Fibroblast of skin of back (primary cell): ENCODE data around the gene TBC1D8.

Experiments
- DNase-seq: peaks from one replicate; pipeline ENCODE4 v3.0.0-alpha.2; 2013

The TBC1D8 gene

DNA sequence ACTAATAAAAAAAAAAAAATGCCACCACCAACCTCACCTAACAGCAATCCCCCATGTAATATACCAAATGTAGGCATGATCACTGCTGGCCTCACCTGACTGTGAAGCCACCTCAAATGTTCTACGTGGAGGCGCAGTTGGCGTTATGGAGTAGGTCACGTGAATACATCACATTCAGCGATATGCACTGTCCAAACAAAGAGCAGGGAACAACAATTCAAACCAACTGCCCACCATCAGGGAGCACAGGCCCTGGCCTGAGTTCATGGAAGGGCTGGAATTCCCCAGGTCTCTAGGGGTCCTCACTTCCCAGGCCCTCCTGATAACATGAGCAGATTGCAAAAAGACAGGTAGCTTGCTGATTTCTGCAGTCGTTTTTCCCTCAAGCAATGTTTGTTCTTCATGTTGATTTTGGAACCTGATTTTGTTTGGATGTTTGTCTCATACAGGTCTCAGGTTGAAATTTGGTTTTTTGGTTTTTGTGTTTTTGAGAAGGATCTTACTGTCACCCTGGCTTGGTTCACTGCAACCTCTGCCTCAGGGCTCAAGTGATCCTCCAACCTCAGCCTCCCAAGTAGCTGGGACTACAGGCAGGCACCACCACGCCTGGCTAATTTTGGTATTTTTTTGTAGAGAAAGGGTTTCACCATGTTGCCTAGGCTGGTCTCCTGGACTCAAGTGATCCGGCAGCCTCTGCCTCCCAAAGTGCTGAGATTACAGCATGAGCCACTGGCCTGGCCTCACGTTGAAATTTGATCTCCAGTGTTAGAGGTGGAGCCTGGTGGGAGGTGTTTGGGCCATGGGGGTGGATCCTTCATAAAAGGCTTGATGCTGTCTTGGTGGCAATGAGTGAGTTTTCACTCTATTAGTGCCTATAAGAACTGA lies 15.5 kb downstream of the TBC1D8 start:
- DNase-seq: no peak

DNA sequence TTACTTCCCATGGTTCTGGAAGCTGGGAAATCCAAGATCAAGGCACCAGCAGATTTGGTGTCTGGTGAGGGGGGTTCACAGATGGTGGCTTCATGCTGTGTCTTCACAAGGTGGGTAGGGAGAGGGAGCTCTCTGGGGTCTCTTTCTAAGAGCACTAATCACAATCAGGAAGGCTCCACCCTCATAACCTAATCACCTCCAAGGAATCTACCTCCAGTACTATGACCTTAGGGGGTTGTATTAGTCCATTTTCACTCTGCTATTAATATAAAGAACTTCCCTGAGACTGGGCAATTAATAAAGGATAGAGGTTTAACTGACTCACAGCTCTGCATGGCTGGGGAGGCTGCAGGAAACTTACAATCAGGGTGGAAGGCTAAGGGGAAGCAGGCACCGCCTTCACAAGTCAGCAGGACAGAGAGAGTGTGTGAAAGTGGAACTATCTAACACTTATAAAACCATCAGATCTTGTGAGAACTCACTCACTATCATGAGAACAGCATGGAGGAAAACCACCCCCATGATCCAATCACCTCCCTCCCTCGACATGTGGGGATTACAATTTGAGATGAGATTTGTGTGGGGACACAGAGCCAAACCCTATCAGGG lies 17.6 kb downstream of the TBC1D8 start:
- no peak for DNase-seq

DNA sequence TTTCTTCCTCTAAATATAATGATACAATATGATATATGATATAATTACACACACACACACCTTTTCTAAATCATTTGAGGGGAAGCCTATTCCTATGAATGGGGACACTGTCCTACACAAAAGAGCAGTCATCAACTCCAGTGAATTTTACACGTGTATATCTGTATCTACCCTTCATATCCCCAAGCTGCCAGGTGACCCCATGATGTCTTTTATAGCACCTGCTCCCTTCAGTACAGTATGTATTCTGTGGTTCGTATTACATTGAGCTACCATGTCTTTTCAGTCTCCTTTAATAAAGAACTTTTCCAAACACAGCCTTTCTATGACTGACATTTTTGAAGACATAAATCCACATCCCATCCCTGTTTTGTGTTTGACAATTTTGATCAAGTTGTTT lies 19.0 kb downstream of the TBC1D8 start:
- DNase-seq: no peak

DNA sequence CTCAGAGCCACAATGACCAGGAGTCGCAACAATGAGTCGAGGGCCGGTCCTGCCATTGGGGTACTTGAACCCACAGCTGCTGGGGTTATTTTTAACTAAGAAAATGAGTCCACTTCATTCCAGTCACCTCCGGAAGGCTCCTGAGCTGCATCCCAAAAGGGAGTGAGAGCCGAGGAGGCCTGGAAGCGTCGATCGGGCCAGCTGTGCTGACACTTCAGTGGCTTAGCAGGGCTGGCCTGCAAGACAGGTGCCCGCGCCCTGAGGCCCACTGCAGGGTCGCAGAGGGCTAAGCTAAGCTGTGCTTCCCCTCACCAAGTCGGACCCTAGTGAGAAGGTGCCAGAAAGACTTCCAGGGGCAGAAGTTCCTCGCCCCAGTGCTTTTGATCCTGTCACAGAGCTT lies 21.1 kb downstream of the TBC1D8 start:
- no peak for DNase-seq

DNA sequence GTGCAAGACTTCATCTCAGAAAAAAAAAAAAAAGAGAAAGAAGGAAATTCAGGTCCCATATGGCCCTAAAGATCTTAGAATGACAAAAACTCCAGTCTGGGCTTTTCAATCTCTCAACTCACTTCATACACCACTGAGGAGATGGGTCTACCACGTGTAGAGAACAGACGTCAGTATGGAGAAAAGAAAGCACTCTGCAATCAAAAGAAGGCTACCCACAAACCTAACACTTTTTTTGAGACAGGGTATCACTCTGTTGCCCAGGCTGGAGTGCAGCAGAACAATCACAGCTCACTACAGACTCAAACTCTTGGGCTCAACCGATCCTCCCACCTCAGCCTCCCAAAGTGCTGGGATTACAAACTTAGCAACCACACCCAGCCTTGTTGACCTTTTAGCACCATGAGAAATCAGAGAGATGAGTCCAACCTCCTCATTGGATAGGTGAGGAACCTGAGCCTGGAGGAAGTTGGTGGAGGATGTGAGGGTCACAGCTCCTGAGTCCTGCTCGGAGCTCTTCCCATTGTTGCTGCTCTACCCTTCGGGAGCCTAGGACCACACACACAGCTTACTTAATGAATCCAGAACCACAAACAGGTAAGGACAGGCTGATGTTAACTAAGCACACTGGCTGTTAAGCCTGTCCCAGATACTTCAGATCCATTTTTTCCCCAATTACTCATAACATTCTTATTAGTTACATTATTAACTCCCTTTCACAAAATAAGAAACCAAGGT lies 23.7 kb downstream of the TBC1D8 start:
- no peak for DNase-seq

DNA sequence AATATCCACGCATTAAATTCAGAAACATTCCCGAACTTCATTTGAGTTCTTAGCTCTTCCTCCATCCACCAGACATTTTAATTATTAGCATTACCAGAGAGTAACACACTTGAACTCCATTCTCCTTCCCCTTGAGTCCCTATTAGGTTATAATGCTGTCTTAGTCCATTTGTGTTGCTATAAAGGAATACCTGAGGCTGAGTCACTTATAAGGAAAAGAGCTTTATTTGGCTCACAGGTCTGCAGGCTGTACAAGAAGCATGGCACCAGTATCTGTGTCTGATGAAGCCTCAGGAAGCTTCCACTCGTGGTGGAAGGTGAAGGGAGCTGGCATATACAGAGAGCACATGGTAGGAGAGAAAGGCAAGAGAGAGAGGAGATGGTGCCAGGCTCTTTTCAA lies 25.4 kb downstream of the TBC1D8 start:
- DNase-seq: no peak

DNA sequence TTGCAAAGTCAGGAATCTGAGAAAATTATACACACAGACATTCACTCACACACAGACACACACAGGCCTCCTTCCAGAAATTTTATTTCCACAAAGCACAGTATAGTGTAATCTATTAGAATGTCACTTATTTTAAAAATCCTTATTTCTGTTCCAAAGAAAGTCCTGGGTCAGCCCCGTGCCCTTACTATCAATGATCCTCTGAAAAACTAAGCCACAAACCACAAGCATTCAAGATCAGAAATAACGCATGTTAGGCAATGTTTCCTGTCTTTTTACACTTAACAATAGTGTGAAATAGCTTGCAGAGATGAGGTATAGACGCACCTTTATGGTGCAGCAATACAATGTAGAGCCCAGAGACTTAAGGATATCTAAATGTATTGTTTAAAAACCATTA lies 25.8 kb downstream of the TBC1D8 start:
- DNase-seq: no peak

DNA sequence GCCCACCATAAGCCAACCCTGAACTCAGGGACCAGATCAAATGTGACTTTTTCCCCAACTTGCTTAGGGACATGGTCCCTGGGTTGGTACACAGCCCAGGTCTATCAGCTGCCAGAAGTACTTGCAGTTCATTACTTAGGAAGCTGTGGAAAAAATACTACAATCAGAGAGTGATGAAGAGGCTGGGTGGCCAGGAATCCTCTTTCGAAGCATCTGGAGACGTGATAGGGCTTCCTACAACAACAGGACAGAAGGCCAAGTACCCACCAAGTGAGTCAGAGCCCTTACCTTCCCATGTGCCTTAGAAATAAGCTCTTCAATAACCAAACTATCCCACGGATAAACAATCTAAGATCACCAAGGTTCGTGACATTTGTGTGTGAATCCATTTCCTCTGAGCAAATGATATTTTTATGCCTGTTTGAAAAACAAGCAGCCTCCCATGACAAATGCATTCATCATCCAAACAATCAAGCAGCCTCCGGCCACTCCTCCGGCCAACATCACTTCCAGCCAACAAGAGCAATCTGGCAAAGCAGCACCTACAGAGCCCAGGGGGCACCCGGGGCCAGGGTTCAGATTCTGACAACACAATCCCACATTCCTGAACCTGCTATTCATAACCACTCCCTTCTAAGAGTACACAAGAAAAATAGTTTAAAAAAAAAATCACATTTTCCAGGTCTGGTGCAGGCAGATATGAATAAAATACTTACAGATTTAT lies 26.4 kb downstream of the TBC1D8 start:
- peak; percentile 79 for DNase-seq

DNA sequence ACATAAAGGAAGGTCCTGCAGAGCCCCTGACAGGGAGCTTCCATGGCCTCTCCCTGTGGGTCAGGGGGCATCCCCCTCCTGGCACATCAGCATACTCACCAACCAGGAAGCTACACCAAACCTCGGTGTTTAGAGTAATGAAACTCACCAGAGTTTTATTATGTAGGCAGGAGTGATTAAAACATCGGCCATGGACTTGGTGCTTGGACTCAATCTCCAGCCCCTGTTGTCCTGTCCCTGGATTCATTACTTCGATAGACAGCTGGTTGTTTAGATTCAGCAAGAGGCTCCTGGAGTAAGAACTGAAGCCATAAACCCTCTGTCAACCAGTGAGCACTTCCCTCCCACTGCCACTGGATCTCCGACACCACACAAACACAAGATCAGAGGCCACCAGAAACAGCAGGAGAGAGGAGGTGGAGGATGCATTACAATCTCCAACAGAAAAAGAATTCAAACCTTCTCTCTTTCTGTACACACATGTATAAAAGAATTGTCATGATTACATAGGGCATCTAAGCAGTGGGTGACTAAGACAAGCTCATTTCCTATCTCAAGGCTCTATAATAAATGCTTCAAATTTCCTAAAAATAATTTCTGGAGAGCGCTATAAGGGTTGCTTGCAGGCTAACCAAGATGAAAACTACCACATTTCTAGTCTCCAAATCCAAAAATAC lies 27.2 kb downstream of the TBC1D8 start:
- peak; percentile 32 for DNase-seq

DNA sequence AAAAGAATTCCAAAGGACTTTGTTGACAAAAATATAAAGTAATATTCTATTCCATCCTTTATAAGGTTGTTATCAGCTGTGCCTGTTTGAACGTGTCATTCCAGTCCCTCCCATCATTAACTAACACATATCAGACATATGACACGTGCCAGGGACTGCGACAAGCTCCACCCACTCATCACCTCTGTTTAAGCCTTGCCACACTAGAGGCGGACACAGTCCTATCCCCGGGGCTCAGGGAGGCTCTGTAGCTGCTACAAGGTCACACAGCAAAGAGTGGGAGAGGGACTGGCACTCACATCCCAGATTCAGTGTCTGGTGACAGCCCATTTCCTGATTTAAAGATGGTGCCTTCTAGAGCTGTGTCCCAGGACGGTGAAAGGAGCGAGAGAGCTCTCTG lies 30.0 kb downstream of the TBC1D8 start:
- no peak for DNase-seq

DNA sequence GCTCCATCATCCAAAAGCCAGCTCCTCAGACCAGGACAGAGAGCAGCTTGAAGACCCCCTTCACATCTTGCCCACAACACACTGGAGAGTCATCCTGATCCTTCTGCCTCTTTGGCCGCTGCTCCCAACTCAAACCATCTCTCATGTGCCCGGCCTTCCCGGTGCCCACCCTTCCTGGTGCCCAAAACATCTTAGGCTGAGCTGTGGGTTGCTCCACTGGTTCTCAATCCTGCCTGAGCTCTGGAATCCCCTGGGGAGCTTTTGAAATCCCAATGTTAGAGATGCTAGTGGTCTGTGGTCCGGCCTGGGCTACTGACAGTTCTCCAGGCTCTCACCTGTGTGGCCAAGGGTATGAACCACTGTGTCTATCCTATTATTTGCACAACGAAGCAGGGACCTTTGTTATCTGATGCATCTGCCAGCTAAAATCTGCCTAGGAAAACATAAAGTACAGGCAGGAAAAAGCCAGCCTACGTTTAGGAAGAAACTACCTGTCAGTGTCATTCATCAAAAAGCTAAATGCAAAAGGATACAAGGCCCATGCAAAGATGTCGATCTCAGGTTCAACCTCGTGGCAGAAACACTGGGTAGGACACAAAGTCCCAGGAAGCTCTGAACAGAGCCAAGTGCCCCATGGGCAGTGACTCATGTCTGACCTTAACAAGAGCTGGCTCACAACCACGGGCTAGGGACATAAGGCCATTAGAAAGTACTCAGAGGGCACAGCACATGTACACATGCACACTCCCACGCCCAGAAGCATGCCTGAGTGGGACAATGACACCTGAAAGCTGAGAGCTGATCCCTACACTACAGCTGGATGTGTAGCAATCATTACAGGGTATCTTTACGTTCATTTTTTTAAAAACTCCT lies 30.8 kb downstream of the TBC1D8 start:
- peak; percentile 47 for DNase-seq

DNA sequence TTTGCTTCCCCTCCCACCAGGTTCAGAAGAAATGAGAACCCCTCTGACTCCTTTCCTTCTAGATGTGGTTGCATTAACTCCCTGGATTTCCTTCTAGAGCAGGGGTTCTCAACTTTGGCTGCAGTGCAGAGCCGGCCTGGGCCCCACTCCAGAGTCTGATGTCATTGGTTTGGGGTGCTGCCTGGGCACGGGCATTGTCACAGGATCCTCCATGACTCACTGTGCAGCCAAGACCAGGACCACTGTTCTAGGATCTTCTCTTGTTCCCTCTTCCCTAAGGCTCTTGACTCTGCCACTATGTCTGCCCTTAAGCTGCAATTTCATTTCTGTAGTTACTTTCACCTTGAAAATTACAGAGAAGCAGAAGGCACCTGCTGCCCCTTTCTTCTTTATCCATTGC lies 31.8 kb downstream of the TBC1D8 start:
- peak; percentile 21 for DNase-seq

DNA sequence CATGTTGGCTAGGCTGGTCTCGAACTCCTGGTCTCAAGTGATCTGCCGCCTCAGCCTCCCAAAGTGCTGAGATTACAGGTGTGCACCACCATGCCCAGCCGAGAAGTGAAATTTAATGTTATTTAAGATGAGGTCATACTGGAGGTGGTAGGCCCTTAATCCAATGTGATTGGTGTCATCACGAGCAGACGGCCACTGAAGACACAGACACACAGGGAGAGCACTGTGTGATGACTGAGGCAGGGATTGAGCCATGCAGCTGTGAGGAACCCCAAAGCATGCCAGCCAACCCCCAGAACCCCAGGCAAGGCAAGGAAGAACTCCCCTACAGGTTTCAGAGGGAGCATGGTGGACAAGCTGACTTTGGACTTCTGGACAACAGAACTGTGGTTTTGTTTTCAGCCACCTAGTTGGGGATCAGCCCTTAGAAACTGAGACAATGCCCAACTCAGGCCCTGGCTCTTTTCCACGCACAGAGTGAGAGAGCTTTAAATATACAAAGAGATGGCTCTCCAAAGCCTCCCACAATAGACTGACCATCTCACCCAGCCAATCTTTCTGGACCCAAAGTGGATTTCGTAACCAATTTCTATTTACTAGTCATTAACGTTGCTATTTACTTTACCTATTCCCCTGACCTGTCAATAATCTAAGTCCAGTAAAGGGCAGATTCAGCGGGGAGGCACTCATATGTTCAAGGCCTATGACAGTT lies 34.2 kb downstream of the TBC1D8 start:
- DNase-seq: no peak

DNA sequence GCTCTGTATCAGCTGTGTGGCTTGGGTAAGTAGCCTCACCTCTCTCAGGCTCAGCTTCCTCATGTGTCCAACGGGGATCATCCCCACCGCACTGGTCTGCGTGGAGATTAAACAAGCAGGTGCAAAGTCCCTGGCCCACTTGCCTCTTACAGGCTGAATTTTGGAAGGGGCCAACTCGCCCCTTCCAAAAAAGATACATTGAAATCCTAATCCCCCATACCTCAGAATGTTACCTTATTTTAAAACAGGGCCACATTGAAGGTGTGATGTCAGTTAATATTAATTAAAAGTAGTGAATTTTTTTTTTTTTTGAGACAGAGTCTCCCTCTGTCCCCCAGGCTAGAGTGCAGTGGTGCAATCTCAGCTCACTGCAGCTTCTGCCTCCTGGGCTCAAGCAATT lies 34.8 kb downstream of the TBC1D8 start:
- no peak for DNase-seq

DNA sequence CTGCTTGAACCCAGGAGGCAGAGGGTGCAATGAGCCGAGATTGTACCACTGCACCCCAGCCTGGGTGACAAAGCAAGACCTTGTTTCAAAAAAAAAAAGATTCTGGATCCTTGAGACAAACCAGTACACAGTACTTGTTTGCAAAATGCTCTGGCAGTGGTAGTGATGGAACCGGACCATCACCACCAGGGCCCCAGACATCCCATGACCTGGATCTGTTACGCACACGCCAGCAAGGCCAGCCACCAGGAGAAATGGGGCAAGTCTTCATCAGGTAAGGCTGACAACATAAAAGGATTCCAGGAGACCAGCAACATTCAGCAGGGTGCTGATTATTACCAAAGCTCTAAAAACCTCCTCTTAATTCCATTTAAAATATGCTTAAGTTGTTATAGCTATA lies 35.5 kb downstream of the TBC1D8 start:
- DNase-seq: no peak

DNA sequence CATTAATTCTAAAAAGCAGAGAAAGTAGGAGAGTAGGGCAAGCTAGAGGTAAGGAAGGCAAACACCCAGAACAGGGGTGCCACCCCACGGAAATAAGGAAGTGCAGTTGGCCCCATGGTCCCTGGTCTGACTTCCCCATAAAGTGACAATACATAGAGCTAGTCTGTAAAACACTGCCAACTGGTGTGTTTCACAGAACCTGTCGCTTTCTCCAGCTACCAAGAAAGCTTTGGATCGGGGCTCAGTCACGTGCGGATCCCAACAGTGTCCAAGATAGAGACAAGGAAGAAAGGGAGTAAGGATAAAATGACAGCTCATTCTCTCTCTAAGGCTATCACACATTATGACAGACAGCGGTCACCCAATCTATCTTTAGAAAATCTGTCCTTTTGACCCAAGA lies 36.4 kb downstream of the TBC1D8 start:
- DNase-seq: no peak

DNA sequence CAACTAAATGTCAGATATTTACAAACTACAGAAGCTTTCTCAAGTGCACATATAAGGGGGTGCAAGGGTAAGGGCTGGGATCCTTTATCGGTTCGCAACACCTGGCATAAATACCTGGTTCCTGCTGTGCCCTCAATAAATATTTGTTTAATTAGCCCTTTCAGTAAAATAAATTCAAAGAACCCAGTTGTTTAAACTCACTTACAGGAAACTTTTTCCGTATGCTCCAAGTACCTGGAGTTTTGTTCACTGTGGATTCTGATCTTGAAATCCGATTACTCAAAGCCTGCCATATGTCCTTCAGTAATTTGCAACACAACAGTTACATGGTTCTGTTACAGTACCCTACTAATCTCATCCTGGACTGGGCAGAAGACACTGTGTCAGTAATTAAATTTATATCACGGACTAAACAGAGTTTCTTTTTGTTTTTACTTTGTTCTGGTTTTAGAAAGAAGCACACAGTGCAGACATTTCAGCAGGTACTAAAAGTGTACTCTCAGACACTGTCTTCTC lies 36.9 kb downstream of the TBC1D8 start:
- DNase-seq: no peak

DNA sequence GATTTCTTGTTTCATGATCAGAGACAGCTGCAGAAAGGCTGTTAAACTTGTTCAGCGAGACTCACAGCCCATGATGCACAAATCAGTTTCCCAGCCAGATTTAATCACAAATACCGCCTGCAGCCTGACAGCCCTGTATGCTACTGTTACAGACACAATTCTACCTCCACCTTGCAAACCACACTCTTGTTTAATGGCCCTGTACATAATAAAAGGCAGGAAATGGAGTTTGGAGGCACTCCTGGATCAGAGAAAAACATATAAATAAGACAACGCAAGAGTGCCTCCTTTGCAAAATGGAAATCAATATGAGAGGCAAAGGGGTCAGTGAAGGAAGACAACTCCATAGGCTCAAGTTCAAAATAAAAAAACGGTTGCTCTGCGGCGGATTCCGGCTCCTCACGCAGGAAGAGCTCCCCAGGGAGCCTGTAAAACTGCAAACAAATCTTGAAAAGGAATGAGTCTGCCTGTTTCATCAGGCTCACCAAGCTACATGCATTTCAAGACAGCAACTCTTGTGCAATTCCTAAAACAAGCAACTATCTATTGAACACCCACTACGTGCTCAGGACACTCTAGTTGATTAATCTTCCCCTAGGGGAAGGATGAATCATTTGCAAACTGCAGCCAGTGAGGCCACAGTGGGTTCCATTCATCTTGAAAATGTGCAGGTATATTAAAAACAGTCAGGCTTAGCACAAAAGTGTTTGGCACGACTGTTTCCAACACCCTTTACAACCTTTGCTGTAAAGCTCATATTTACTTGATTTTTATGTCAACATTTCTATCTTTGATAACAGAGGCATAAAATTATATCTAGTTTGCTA lies 37.5 kb downstream of the TBC1D8 start:
- peak; percentile 65 for DNase-seq

DNA sequence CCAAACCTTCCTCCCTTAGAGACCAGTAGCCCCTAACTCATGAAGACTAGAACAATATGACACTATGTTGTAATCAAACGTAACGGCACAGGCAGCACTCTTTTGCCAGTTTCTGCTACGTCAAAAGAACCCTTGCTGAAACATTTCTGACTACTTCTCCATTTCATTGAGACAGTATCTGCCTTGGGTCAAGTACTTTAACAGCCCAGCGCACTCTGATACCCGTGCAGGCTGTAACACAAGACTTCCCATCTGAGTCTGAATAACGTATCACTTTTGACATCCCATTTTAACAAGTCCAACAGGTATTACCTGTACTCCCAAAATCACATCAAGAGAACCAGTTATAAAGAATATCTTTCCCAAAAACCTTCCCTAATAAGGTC lies 38.4 kb downstream of the TBC1D8 start:
- DNase-seq: no peak
